MG63 (cell line): ENCODE measurements around the gene DEFB132. TPM values are rescaled to one million over a fixed set of nuclear protein-coding genes. Genes with fewer than 3 reads are reported as not detected.
A peak's percentile ranks its signal among the peaks of the same experiment; 100 is the strongest.

Source experiments
- DNase-seq: peaks from one replicate; pipeline ENCODE4 v3.0.0-alpha.2; 2020
- H3K27me3 ChIP-seq: fragments of 250-450 bp; sonication (Bioruptor Pico); 2 replicates; pipeline ENCODE4 v1.5.1; 2020; ENCODE audit warnings: mild to moderate bottlenecking, moderate library complexity
- H3K36me3 ChIP-seq: fragments of 250-450 bp; sonication (Bioruptor Pico); 2 replicates; pipeline ENCODE4 v1.5.1; 2020; ENCODE audit warnings: mild to moderate bottlenecking, moderate library complexity
- H3K4me3 ChIP-seq: fragments of 250-450 bp; sonication (Bioruptor Pico); 2 replicates; pipeline ENCODE4 v1.5.1; 2020; ENCODE audit warnings: mild to moderate bottlenecking, moderate library complexity
- H3K9me3 ChIP-seq: fragments of 250-450 bp; sonication (Bioruptor Pico); 2 replicates; pipeline ENCODE4 v1.5.1; 2020; ENCODE audit warnings: mild to moderate bottlenecking, moderate library complexity
- total RNA-seq: library from RNA; depleted of rRNA; stranded (reverse); fragments of >200 nt; shearing (Covaris generic); gene quantifications from 2 replicates; pipeline ENCODE4 v1.2.3, GENCODE V29; 2014; ENCODE audit warnings: low replicate concordance; rRNA removed

The DEFB132 gene
- total RNA-seq, 1 experiment from 2014 or later: not detected

GRCh38 chr20:305745-306144 is 48.2 kb downstream of the DEFB132 start:
- Histone ChIP-seq H3K9me3 (no peaks in the 10 kb centered on the region), H3K4me3 (no peak overlapping the region), H3K36me3 (no peaks in the 10 kb centered on the region), H3K27me3 (no peaks in the 10 kb centered on the region)
- no peak for DNase-seq

GRCh38 chr20:308427-309038 is 51.0 kb downstream of the DEFB132 start:
- no peak for DNase-seq
- Histone ChIP-seq H3K27me3 (no peaks in the 10 kb centered on the region), H3K36me3 (no peaks in the 10 kb centered on the region), H3K4me3 (no peak overlapping the region), H3K9me3 (no peaks in the 10 kb centered on the region)

- DNase-seq: no peak
- H3K36me3 ChIP-seq: no peaks in the 10 kb centered on the region
- H3K27me3 ChIP-seq: no peaks in the 10 kb centered on the region
- H3K9me3 ChIP-seq: no peaks in the 10 kb centered on the region
- peak overlapping the region; percentile 50 for H3K4me3 ChIP-seq
These were observed 51.8 kb downstream of the DEFB132 start for GRCh38 chr20:309306-309840.

GRCh38 chr20:309841-310644 is 52.5 kb downstream of the DEFB132 start:
- Histone ChIP-seq H3K27me3 (no peaks in the 10 kb centered on the region), H3K4me3 (peak overlapping the region; percentile 50), H3K9me3 (no peaks in the 10 kb centered on the region), H3K36me3 (no peaks in the 10 kb centered on the region)
- peak; percentile 97 for DNase-seq

GRCh38 chr20:310645-311044 is 53.1 kb downstream of the DEFB132 start:
- H3K36me3 ChIP-seq: no peaks in the 10 kb centered on the region

More at GRCh38 chr20:310645-311044, 53.1 kb downstream of the DEFB132 start:
- no peaks in the 10 kb centered on the region for H3K27me3 ChIP-seq
- DNase-seq: no peak
- no peaks in the 10 kb centered on the region for H3K9me3 ChIP-seq
- no peak overlapping the region for H3K4me3 ChIP-seq

Other genes starting within 250 kb of the DEFB132 start
- not detected in 2 replicates for gene DEFB125, start 170.1 kb upstream of the DEFB132 start, total RNA-seq
- gene DEFB126, start 115.1 kb upstream of the DEFB132 start, total RNA-seq: not detected in 2 replicates
- not detected in 2 replicates for gene DEFB127, start 100.3 kb upstream of the DEFB132 start, total RNA-seq
- gene DEFB128, start 68.0 kb upstream of the DEFB132 start, total RNA-seq: not detected in 2 replicates
- not detected in 2 replicates for gene DEFB129, start 30.5 kb upstream of the DEFB132 start, total RNA-seq
- 1.6 TPM in 1 of 2 replicates, not detected in the other for gene C20orf96, start 33.0 kb downstream of the DEFB132 start, total RNA-seq
- gene ZCCHC3, start 39.8 kb downstream of the DEFB132 start, total RNA-seq: 9.1 and 13.5 TPM in 2 replicates
- gene SOX12, start 67.8 kb downstream of the DEFB132 start, total RNA-seq: 2.1 and 3.1 TPM in 2 replicates
- gene NRSN2, start 89.4 kb downstream of the DEFB132 start, total RNA-seq: 1.8 and 24.3 TPM in 2 replicates
- 15.0 and 33.3 TPM in 2 replicates for gene TRIB3, start 123.0 kb downstream of the DEFB132 start, total RNA-seq
- gene RBCK1, start 150.6 kb downstream of the DEFB132 start, total RNA-seq: 35.7 and 68.7 TPM in 2 replicates
- 10.2 and 11.6 TPM in 2 replicates for gene TBC1D20, start 204.8 kb downstream of the DEFB132 start, total RNA-seq